ENCODE measurements around the gene ZMIZ2.

ZMIZ2 gene

DNA sequence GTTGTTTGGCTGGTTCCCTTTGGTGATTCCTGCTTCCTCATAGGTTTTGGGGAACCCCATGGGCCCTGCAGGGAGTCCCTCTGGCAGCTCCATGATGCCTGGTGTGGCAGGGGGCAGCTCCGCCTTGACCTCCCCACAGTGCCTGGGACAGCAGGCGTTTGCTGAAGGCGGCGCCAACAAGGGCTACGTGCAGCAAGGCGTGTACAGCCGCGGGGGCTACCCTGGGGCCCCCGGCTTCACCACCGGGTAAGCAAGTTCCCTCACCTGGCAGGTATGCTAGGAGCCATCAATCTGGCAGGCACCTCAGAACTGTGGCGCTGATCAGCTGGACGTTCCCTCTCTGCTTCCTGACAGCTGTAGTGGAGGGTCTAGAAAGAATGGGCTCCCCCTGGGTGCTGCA, 8.3 kb downstream of the ZMIZ2 start:
- DNase-seq = no peak

GRCh38 chr7:44757311-44757710, 8.7 kb downstream of the ZMIZ2 start:
- no peak for DNase-seq

DNA sequence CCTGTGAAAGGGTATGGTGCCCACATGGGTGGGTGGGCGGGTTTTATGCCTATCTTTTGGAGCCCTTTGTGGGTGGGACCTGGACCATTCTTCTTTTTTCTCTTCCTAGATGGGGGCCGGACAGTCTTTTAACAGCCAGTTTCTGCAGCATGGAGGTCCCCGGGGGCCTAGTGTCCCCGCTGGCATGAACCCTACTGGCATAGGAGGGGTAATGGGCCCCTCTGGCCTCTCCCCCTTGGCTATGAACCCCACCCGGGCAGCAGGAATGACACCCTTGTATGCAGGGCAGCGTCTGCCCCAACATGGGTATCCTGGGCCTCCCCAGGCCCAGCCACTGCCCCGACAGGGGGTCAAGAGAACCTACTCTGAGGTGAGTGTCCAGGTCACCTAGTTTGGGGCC, 9.1 kb downstream of the ZMIZ2 start:
- DNase-seq = no peak

GRCh38 chr7:44759246-44759645, 10.6 kb downstream of the ZMIZ2 start:
- DNase-seq = no peak

GRCh38 chr7:44760034-44760580, 11.5 kb downstream of the ZMIZ2 start:
- DNase-seq = no peak

DNA sequence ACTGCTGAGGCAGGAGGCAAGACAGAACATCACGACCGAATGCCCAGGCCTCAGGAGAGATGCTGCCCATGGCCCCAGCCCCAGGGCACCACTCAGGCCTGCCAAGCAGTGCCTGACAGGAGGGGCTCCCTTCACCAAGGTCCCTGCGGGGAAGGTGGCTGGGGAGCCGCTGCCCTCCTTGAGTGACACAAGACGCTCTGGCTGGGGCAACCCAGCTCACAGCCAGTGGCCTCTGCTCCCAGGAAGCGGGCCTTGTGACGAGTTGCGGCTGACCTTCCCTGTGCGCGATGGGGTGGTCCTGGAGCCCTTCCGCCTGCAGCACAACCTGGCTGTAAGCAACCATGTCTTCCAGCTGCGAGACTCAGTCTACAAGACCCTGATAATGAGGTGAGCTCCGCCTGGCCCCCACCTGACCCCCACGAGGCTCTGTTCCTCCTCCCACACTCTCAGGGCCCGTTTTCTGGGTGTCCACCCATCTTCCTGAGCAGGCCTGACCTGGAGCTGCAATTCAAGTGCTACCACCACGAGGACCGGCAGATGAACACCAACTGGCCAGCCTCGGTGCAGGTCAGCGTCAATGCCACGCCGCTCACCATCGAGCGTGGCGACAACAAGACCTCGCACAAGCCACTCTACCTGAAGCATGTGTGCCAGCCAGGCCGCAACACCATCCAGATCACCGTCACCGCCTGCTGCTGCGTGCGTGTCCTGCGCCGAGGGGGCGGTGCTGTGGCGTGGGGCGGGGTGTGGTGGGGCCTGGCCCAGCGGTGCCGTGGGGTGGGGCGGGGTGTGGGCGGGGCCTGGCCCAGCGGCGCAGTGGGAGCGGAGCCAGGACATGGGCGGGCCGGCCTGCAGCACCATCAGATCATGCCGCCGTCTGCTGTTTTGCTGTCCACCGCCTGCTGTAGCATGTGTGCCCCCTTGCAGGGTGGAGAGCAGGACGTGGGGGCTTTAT, 12.8 kb downstream of the ZMIZ2 start:
- no peak for DNase-seq

- DNase-seq = no peak
Observed at GRCh38 chr7:44762300-44762699, 13.7 kb downstream of the ZMIZ2 start.

DNA sequence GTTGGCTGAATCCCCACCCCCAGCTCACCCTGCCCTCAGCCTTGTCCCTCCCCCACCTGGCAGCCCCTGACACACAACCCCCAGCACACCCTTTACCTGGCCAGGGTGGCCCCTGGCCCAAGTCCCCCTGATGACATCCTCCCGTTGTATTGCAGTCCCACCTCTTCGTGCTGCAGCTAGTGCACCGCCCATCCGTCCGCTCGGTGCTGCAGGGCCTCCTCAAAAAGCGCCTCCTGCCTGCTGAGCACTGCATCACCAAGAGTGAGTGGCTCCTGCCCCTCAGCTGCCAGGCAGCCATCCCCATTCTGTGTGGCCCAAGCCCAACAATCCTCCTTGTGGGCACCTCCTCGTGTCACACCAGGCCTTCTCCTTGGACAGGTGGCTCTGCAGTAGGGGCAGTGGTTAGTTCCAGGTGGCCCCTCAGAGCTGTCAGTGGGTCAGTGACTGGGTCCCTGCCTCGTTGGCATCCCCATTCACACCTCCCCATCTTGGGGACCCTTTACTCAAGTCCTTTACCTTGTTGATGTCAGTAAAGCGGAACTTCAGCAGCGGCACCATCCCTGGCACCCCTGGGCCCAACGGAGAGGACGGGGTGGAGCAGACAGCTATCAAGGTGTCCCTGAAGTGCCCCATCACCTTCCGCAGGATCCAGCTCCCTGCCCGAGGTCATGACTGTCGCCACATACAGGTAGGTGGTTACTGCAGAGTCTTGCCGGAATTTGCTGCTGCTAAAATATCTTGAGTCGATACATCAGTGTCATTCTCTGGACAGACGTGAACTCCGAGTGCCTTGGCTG, 14.3 kb downstream of the ZMIZ2 start:
- no peak for DNase-seq

DNA sequence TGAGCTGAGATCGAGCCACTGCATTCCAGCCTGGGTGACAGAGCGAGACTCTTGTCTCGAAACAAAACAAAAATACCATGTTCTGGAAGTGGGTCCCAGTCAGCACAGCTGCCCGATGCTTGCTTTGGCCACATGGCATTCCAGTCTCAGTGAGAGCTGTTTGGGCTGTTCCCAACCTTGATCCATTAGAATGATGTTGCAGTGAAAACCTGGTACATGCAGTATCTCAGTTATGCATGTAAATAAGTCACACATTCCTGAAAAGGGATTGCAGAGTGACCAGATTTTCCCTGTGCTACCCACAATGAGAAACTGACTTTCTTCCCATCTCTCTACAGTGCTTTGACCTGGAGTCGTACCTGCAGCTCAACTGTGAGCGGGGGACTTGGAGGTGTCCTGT, 15.4 kb downstream of the ZMIZ2 start:
- DNase-seq = no peak

DNA sequence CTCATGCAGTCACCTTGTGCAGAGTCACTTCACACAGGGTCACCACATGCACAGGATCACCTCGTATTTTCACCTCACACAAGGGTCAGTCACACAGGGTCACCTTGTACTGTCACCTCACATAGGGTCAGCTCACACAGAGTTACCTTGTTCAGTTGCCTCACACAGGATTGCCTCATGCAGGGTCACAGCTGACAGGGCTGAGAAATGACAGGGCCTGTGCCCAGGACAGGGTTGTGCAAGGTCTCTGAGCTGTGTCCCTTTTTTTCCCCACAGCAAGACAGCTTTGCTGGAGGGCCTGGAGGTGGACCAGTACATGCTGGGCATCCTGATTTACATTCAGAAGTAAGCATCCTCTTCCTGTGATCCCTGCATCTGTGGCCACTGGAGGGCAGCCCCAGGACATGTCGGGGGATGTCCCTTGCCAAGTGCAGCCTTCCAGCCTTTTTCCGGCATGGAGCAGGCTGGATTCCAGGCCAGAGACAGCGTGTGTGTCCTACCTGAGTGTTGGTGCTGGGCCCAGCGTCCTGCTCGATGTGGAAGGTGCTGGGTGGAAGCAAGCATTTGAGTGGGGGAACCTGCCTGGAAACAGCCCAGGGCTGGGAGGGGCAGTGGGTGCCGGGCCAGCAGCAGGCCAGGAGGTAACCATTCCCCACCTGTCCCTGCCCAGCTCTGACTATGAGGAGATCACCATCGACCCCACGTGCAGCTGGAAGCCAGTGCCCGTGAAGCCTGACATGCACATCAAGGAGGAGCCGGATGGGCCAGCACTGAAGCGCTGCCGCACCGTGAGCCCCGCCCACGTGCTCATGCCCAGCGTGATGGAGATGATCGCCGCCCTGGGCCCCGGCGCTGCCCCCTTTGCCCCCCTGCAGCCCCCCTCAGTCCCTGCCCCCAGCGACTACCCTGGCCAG, 16.3 kb downstream of the ZMIZ2 start:
- DNase-seq = no peak

DNA sequence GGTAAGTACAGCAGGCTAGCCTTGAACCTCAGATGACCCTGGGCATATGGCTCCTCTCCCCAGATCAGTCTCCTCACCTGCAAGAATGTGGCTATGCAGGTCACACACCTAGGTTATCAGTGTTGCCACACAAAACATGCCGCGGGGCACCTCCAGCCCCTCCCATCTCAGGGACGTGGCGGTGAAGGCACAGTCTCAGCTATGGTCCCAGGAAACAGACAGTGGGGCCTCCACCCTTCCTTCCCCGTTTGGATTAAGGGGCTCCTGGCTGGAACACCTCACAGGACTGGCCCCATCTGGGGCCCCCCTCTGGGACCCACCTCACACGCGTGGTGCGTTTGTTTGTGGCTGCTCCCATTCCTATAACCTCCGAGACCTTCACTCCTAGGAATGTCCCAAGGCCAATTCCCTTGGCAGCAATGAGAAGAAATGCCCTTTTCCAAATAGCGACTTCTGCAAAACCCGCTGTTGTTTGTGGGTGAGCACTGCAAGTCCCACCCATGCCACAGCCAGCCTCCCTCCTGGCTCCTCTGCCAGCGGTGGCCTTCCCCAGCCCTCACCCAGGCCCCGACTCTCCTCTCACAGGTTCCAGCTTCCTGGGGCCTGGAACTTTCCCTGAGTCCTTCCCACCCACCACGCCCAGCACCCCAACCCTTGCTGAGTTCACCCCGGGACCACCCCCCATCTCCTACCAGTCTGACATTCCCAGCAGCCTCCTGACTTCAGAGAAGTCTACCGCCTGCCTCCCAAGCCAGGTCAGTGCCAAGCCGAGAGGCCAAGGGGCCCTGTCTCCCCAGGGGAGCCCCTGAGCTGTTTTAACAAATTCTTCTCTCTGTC, 17.1 kb downstream of the ZMIZ2 start:
- no peak for DNase-seq

GRCh38 chr7:44766416-44766801, 17.8 kb downstream of the ZMIZ2 start:
- DNase-seq = no peak

DNA sequence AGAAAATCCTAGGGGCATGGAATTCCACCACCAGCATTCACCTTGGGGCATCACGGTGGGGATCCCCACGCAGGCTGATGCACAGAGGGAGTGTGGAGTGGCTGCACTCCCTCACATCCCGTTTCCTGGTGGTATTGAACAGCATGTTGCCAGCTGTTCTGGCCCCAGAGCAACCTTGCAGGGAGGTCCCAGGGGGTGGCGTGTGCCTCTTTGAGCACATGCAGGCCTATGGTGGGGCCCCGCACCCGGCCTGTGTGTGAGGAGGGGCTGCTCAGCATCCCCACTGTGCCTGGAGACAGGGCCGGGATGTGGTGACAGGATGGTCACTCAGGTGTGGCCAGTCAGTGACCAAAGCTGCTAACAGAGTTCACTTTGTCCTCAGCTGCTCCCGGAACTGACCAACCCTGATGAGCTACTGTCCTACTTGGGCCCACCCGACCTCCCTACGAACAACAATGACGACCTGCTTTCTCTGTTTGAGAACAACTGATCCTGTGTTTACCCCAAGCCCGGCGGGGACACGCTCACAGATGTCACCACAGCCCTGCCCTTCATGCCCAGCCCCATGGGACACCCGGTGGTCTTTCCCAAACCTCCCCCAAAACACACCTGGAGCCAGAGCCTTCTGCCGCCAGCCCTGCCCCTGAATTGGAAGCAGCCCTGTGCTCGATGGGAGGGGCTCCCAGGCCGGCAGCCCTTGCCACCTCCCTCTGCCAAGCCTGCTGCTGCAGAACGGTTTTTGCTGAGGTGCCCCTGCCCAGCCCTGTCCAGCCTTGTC, 18.7 kb downstream of the ZMIZ2 start:
- no peak for DNase-seq

GRCh38 chr7:44767912-44768627, 19.4 kb downstream of the ZMIZ2 start:
- peak; percentile 48 for DNase-seq

- no peak for DNase-seq
Observed at GRCh38 chr7:44768628-44769371, 20.2 kb downstream of the ZMIZ2 start.

DNA sequence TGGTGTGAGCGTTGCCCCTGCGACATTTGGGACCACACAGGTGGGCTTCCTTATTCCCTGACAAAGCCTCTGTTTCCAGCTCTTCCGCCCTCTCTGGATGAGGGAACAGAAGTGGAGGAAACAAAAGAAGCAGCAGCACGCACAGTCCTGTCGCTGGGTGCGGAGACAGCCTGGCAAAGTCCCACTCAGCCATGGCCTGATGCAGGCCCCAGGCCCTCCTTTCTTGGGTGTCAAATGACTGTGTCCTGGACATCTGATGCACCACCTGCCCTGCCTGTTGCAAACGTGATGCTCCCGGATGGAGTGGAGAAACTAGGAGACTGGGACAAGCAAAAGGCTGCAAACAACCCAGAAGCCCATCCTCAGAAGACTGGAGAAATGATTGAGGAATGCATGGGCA, 20.7 kb downstream of the ZMIZ2 start:
- no peak for DNase-seq

- DNase-seq = peak; percentile 48
Observed at GRCh38 chr7:44769776-44770294, 21.2 kb downstream of the ZMIZ2 start.

DNA sequence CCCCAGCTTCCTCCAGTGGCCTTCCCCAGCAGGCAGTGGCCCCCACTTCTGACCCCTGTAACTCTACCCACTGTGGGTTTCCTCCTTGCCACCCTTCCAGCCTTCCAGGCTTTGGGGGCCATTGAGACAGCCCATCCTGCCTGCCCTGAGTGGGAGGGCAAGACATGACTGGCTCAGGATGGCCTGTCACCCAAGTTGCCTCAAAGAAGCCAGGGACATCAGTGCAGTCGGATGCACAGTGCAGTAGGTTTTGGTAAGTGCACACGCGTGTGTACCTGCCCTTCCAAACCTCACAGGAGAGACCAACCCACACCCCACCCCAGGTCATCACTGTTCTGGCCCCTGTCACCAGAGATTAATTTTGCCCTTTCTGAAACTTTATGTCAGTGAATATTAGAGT, 22.7 kb downstream of the ZMIZ2 start:
- DNase-seq = no peak

- DNase-seq = no peak
Observed at GRCh38 chr7:44772440-44772839, 23.8 kb downstream of the ZMIZ2 start.

Measured in CD4-positive, alpha-beta T cell treated with Interleukin-12 subunit alpha and Interleukin-12 subunit beta, for 1 hour (primary cell).